ENCODE results near the gene LSP1.

DNA sequence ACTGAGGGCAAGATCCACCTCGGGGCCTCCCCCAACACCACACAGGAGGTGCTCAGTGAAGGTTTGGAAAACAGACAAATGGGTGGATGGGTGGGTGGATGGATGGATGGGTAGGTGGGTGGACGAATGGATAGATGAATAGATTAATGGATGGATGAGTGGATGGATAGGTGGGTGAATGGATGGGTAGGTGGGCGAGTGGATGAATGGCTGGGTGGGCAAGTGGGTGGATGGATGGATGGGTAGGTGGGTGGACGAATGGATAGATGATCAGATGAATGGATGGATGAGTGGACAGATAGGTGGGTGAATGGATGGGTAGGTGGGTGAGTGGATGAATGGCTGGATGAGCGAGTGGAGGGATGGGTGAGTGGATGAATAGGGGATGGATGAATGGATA, 39.7 kb downstream of the LSP1 start:
- TF ChIP-seq POLR2A (IDR thresholded peaks at IDR 0.05; ENCODE audit: extremely low read depth, insufficient read length) (no peak), CTCF (IDR thresholded peaks at IDR 0.05; ENCODE audit: low read depth, low read length) (no peak), MYC (IDR thresholded peaks at IDR 0.05; ENCODE audit: low read depth, low read length) (no peak)
- TF ChIP-seq, protein P1, sequence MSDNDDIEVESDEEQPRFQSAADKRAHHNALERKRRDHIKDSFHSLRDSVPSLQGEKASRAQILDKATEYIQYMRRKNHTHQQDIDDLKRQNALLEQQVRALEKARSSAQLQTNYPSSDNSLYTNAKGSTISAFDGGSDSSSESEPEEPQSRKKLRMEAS (IDR thresholded peaks at IDR 0.05; ENCODE audit: low read depth, low read length): no peak

Data from NB4 (cell line).